Measurements from ENCODE around the gene ADORA1. TPM values are rescaled to one million over a fixed set of nuclear protein-coding genes. Genes with fewer than 3 reads are reported as not detected.

The ADORA1 gene
- total RNA-seq, 1 experiment from 2014 or later, result 5.7 TPM

DNA sequence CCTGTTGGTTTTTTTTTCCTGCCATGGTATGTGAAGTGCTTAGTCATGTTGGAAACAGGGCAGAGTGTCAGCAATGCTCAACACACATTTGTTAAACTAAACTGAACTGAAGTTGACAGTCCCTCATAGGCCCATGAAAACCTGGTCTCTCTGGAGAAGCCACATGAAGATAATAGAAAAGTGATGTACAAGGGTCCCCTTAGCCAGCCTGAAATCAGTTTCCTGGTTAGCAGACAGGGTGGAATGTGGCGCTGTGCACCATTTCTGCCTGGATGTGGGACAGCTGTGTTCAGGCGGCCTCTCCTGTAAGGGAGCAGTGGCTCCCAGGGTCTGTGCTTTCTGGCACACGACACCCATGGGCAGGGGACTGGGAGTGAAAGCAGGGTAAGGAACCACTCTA, 68.8 kb downstream of the ADORA1 start:
- peak; percentile 60 for DNase-seq
- H3K36me3 ChIP-seq (replicated peaks; ENCODE audit: control insufficient read depth, insufficient read depth, low read length), result no peaks in the 10 kb centered on the region
- H3K4me3 ChIP-seq (ENCODE audit: insufficient read depth, low read depth, low read length), result no peak overlapping the region
- no peaks in the 10 kb centered on the region for H3K27me3 ChIP-seq (ENCODE audit: control insufficient read depth, insufficient read depth, low read length)

- no peaks in the 10 kb centered on the region for H3K36me3 ChIP-seq (replicated peaks; ENCODE audit: control insufficient read depth, insufficient read depth, low read length)
- H3K27me3 ChIP-seq (ENCODE audit: control insufficient read depth, insufficient read depth, low read length), result no peaks in the 10 kb centered on the region
- no peak for DNase-seq
- no peak overlapping the region for H3K4me3 ChIP-seq (ENCODE audit: insufficient read depth, low read depth, low read length)
Measured at GRCh38 chr1:203197625-203198024, 70.1 kb downstream of the ADORA1 start.

DNA sequence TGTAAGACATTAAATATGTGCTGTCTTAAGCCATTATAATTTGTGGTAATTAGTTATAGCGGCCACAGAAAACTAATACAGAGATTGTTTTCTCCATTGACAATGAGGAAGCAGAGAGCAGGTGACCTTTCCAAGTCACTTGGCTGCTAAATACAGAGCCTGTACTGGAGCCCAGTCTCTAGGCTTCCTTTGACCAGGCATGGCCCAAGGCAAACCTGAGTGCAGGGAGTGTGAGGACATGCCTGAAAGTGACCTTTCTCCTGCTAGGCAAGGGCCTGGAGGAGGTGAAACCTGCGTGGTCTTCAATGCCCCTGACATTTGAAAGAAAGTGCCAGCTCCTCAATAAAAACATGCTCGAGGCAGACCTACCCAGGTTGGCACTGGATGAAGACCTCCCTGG, 71.5 kb downstream of the ADORA1 start:
- H3K36me3 ChIP-seq (replicated peaks; ENCODE audit: control insufficient read depth, insufficient read depth, low read length), result no peaks in the 10 kb centered on the region
- H3K4me3 ChIP-seq (ENCODE audit: insufficient read depth, low read depth, low read length), result no peak overlapping the region
- no peaks in the 10 kb centered on the region for H3K27me3 ChIP-seq (ENCODE audit: control insufficient read depth, insufficient read depth, low read length)
- DNase-seq, result no peak

- Histone ChIP-seq H3K27me3 (ENCODE audit: control insufficient read depth, insufficient read depth, low read length) (no peaks in the 10 kb centered on the region; the same call in 1 of the 2 replicates), H3K36me3 (replicated peaks; ENCODE audit: control insufficient read depth, insufficient read depth, low read length) (no peaks in the 10 kb centered on the region), H3K4me3 (ENCODE audit: insufficient read depth, low read depth, low read length) (no peak overlapping the region)
- DNase-seq, result no peak
Measured at GRCh38 chr1:203199481-203199815, 71.9 kb downstream of the ADORA1 start.

DNA sequence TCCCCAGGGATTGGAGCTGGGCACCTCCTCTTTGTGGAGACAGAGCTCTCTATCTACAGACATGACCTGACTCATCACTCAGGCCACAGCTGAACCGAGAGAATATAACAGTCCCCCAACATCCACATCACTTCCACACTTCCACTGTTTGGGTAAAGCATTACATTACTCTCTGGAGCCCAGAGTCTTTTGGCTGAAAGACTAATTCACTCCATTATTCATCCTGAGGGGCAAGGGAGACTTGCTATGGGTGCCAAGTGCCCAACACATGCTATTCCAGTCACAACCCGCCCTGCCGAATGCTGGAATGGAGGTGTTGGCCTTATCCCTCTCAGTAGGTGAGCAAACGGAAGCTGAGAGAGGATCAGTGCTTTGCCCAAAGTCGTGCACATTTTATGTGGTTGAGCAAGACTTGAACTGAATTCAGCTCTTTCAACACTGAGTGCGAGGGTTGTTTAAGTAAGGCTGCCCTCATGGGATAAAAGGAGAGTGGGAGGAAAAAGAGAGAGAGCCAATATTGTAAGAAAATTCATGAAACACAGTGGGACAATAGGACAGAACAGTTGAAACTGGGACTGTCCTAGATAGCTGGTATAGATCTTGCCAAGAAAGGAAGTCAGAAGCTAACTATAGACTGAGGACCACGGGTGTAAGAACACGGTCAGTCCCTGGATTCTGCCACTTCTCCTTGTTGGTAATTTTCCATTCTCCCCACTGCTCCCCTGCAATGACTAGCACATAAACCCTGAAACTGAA, 72.5 kb downstream of the ADORA1 start:
- no peak for DNase-seq

DNA sequence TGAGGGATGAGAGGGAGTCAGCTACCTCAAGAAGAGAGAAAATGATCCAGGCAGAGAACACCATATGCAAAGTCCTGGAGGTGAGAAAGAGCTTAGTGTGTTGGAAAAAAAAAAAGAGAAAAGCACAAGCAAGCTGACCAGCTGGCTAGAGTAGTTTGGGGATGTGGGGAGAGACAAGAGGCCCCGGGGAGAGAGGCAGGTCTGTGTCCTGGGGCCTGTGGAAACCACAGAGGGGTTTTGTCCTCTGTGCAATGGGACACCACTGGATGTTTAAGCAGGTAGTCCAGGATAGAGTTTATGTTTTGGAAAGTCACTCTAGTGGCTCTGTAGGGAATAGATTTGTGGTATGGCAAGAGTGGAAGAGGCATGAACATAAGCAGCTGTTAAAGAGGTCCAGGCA, 73.4 kb downstream of the ADORA1 start:
- Histone ChIP-seq H3K27me3 (ENCODE audit: control insufficient read depth, insufficient read depth, low read length) (no peaks in the 10 kb centered on the region; the same call in 1 of the 2 replicates), H3K36me3 (replicated peaks; ENCODE audit: control insufficient read depth, insufficient read depth, low read length) (no peaks in the 10 kb centered on the region), H3K4me3 (ENCODE audit: insufficient read depth, low read depth, low read length) (no peak overlapping the region)
- DNase-seq, result no peak

More for the DNA sequence above, 72.5 kb downstream of the ADORA1 start:
- Histone ChIP-seq H3K27me3 (ENCODE audit: control insufficient read depth, insufficient read depth, low read length) (no peaks in the 10 kb centered on the region; the same call in 1 of the 2 replicates), H3K36me3 (replicated peaks; ENCODE audit: control insufficient read depth, insufficient read depth, low read length) (no peaks in the 10 kb centered on the region), H3K4me3 (ENCODE audit: insufficient read depth, low read depth, low read length) (no peak overlapping the region)

DNA sequence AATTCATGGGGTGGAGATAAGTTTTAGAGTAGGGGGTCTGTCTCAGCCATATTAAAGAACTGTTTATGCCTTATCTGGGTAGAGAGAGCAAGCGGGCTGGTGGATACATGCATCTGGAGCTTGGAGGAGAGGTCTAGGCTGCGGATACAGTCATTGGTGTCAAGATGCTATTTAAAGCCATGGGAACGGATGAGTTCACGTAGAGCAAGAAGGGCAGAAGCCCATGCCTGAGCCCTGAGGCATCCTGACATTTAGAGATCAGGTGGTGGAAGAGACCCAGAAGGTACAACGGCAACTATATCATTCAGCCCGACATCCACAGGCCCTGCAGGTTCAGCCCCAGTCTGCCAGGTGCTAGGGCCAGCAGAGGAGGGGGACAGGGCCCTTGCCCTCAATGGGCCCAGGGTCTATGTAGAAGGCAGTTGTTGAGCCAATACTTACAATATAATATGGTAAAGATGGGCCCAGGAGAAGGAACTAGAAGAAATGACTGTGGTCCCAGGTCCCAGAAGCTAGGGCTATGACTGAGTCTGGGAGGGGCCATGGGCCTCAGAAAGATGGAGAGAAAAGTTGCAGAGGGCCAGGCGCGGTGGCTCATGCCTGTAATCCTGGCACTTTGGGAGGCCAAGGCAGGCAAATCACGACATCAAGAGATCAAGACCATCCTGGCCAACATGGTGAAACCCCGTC, 74.1 kb downstream of the ADORA1 start:
- Histone ChIP-seq H3K4me3 (ENCODE audit: insufficient read depth, low read depth, low read length) (no peak overlapping the region), H3K27me3 (ENCODE audit: control insufficient read depth, insufficient read depth, low read length) (no peaks in the 10 kb centered on the region; the same call in 1 of the 2 replicates), H3K36me3 (replicated peaks; ENCODE audit: control insufficient read depth, insufficient read depth, low read length) (no peaks in the 10 kb centered on the region)
- no peak for DNase-seq

- Histone ChIP-seq H3K27me3 (ENCODE audit: control insufficient read depth, insufficient read depth, low read length) (no peaks in the 10 kb centered on the region; the same call in 1 of the 2 replicates), H3K36me3 (replicated peaks; ENCODE audit: control insufficient read depth, insufficient read depth, low read length) (no peaks in the 10 kb centered on the region), H3K4me3 (ENCODE audit: insufficient read depth, low read depth, low read length) (no peak overlapping the region)
- no peak for DNase-seq
Measured at GRCh38 chr1:203202431-203203245, 75.1 kb downstream of the ADORA1 start.

DNA sequence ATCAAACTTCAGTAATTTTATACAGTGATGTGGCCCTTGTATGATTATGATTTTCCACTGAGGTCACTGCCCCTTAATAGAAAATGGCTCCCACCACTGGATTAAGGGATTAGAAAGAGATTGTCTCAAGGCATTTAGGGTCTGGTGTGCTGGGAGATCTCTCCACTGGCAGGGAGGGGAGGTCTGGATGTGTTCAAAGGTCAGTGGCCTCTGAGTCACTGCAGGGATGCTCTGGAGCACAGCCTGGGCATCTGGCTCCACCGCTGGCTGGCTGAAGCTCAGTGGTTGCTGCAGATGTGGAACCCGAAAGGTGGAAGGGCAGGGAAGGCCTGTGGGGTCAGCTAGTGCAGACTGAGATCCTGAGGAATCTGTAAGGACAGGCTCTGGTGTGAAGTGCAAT, 77.2 kb downstream of the ADORA1 start:
- Histone ChIP-seq H3K4me3 (ENCODE audit: insufficient read depth, low read depth, low read length) (no peak overlapping the region), H3K27me3 (ENCODE audit: control insufficient read depth, insufficient read depth, low read length) (no peaks in the 10 kb centered on the region; the same call in 1 of the 2 replicates), H3K36me3 (replicated peaks; ENCODE audit: control insufficient read depth, insufficient read depth, low read length) (no peaks in the 10 kb centered on the region)
- no peak for DNase-seq

DNA sequence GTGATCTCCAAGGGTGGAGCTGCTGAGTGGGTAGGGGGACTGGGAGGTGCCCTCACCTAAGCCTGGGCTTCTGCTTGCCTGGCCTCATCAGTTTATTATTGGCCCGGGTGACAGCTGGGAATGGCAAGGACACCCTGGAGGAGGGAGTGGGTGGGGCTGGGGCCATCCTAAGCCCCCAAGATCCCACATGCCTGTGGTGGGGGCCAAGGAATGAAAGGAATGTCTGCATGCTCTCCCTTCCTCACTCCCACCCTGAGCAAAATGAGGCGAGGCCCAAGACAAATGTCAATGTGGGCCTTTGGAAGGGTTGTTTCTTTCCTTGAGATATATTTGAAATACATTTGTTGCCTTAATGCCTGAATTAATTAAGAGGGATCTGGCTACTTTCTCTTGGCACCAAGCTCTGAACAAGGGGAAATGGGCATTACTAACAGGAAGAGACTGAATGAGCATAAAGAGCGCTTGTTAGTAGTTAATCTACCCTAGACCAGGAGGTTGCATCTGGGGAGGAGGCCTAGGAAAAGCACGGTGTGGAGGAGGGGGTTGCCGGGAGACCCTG, 78.7 kb downstream of the ADORA1 start:
- Histone ChIP-seq H3K27me3 (ENCODE audit: control insufficient read depth, insufficient read depth, low read length) (no peaks in the 10 kb centered on the region; the same call in 1 of the 2 replicates), H3K4me3 (ENCODE audit: insufficient read depth, low read depth, low read length) (no peak overlapping the region), H3K36me3 (replicated peaks; ENCODE audit: control insufficient read depth, insufficient read depth, low read length) (no peaks in the 10 kb centered on the region)
- DNase-seq, result no peak

- H3K27me3 ChIP-seq (ENCODE audit: control insufficient read depth, insufficient read depth, low read length), result no peaks in the 10 kb centered on the region; the same call in 1 of the 2 replicates
- H3K4me3 ChIP-seq (ENCODE audit: insufficient read depth, low read depth, low read length), result no peak overlapping the region
- H3K36me3 ChIP-seq (replicated peaks; ENCODE audit: control insufficient read depth, insufficient read depth, low read length), result no peaks in the 10 kb centered on the region
- DNase-seq, result no peak
Measured at GRCh38 chr1:203207751-203208150, 80.2 kb downstream of the ADORA1 start.

DNA sequence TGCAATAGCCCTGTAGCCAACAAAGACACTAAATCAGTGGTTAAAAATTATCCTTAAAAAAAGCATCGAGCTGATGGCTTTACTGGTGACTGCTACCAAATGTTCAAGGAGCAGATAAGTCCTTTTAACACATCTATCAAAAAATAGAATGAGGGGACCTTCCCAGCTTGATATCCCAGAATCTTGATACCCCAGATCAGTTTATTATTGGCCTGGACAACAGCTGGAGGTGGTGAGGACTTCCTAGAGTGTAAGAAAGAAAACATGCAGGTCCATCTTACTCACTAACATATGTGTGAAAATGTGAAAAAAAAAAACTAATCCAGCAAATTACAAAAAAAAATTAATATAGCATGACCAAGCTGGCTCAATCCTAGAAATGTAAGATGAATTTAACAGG, 80.7 kb downstream of the ADORA1 start:
- DNase-seq, result no peak
- Histone ChIP-seq H3K4me3 (ENCODE audit: insufficient read depth, low read depth, low read length) (no peak overlapping the region), H3K36me3 (replicated peaks; ENCODE audit: control insufficient read depth, insufficient read depth, low read length) (no peaks in the 10 kb centered on the region), H3K27me3 (ENCODE audit: control insufficient read depth, insufficient read depth, low read length) (no peaks in the 10 kb centered on the region; the same call in 1 of the 2 replicates)

GRCh38 chr1:203210350-203210749, 82.8 kb downstream of the ADORA1 start:
- DNase-seq, result no peak
- Histone ChIP-seq H3K36me3 (replicated peaks; ENCODE audit: control insufficient read depth, insufficient read depth, low read length) (no peaks in the 10 kb centered on the region), H3K27me3 (ENCODE audit: control insufficient read depth, insufficient read depth, low read length) (no peaks in the 10 kb centered on the region), H3K4me3 (ENCODE audit: insufficient read depth, low read depth, low read length) (no peak overlapping the region)

DNA sequence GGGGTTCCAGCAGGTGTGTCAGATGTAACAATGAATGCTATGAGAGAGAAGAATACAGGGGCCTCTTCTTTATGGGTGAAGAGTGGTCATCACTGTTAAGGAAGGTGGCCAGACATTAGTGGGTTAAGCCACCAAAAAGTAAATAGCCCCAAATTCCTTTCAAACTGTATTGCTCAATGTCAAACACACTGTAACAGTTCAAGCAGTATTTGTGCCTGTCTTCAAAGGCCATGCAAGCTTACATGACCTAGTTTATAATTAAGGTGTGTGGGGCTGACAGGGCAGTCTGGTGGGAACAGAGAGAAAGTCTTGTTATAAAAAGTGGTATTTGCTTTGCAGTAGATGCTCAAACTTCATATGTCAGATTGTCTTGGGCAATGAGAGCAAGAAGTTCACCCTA, 83.5 kb downstream of the ADORA1 start:
- H3K36me3 ChIP-seq (replicated peaks; ENCODE audit: control insufficient read depth, insufficient read depth, low read length), result no peaks in the 10 kb centered on the region

More for the DNA sequence above, 83.5 kb downstream of the ADORA1 start:
- Histone ChIP-seq H3K4me3 (ENCODE audit: insufficient read depth, low read depth, low read length) (no peak overlapping the region), H3K27me3 (ENCODE audit: control insufficient read depth, insufficient read depth, low read length) (no peaks in the 10 kb centered on the region)
- DNase-seq, result no peak

Data from H7 (cell line).